MM.1S (cell line): ENCODE measurements around the gene RBM17.

ENCODE experiments used
- EZH2 ChIP-seq: fragments of 300-600 bp; sonication (generic); optimal IDR thresholded peaks from 2 replicates; pipeline ENCODE3; 2017; ENCODE audit warnings: low read depth, mild to moderate bottlenecking, antibody characterized with exemption, low read length, mixed read lengths
- EZH2phosphoT487 ChIP-seq: fragments of 300-600 bp; sonication (generic); IDR thresholded peaks from 2 replicates; pipeline ENCODE4 v1.6.1; 2018; ENCODE audit warnings: antibody characterized with exemption, low read length
- TF ChIP-seq, protein P1 (sequence below): fragments of 300-600 bp; sonication (generic); IDR thresholded peaks from 2 replicates; pipeline ENCODE4 v1.5.1; 2016; ENCODE audit warnings: antibody characterized with exemption, low read length, mixed read lengths

- TF ChIP-seq, protein P1, sequence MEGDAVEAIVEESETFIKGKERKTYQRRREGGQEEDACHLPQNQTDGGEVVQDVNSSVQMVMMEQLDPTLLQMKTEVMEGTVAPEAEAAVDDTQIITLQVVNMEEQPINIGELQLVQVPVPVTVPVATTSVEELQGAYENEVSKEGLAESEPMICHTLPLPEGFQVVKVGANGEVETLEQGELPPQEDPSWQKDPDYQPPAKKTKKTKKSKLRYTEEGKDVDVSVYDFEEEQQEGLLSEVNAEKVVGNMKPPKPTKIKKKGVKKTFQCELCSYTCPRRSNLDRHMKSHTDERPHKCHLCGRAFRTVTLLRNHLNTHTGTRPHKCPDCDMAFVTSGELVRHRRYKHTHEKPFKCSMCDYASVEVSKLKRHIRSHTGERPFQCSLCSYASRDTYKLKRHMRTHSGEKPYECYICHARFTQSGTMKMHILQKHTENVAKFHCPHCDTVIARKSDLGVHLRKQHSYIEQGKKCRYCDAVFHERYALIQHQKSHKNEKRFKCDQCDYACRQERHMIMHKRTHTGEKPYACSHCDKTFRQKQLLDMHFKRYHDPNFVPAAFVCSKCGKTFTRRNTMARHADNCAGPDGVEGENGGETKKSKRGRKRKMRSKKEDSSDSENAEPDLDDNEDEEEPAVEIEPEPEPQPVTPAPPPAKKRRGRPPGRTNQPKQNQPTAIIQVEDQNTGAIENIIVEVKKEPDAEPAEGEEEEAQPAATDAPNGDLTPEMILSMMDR: no peak
- TF ChIP-seq EZH2phosphoT487 (no peak), EZH2 (no peak)
Observed at GRCh38 chr10:6044751-6045313, 44.0 kb upstream of the RBM17 start.
